ENCODE data around the gene PARP12.

The PARP12 gene

DNA sequence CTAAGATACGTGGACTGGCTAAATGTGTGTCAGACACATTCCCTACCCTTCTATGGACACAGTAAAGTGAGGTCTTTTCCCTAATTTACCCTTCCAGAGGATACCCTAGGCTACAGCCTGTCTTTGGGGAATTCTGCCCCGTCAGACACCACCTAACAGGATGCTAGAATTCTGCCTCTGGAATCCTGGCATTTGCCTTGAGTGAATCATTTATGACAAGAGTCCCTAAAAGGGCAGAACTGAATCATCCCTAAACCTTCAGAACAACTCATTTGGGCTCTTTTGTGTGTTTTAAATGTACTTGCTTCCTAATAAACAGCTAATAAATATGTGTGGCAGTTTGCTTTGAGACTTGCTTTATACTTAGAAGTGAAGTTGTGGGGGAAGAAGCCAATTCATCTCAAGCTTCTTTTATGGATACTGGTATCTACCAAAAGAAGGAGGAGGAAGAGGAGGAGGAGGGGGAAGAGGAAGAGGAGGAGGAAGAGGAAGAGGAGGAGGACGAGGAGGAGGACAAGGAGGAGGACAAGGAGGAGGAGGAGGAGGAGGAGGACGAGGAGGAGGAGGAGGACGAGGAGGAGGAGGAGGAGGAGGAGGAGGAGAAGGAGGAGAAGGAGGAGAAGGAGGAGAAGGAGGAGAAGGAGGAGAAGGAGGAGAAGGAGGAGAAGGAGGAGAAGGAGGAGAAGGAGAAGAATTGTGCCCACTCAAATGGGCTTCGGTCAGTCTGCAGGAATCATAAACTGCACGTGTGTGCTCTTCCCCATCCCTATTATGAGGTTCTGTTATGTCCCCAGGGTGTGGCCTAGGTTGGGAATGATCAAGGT lies 27.1 kb downstream of the PARP12 start:
- DNase-seq: no peak
- no peak overlapping the region for H3K4me3 ChIP-seq (ENCODE audit: low read depth, low read length)
- TF ChIP-seq, protein P1, sequence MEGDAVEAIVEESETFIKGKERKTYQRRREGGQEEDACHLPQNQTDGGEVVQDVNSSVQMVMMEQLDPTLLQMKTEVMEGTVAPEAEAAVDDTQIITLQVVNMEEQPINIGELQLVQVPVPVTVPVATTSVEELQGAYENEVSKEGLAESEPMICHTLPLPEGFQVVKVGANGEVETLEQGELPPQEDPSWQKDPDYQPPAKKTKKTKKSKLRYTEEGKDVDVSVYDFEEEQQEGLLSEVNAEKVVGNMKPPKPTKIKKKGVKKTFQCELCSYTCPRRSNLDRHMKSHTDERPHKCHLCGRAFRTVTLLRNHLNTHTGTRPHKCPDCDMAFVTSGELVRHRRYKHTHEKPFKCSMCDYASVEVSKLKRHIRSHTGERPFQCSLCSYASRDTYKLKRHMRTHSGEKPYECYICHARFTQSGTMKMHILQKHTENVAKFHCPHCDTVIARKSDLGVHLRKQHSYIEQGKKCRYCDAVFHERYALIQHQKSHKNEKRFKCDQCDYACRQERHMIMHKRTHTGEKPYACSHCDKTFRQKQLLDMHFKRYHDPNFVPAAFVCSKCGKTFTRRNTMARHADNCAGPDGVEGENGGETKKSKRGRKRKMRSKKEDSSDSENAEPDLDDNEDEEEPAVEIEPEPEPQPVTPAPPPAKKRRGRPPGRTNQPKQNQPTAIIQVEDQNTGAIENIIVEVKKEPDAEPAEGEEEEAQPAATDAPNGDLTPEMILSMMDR (IDR thresholded peaks at IDR 0.05; ENCODE audit: low read depth, low read length): no peak
- no peaks in the 10 kb centered on the region for H3K9me3 ChIP-seq
- no peaks in the 10 kb centered on the region for H3K36me3 ChIP-seq
- H3K4me1 ChIP-seq: peaks cover 6% of the 10 kb centered on the region
- H3K27me3 ChIP-seq: no peaks in the 10 kb centered on the region

DNA sequence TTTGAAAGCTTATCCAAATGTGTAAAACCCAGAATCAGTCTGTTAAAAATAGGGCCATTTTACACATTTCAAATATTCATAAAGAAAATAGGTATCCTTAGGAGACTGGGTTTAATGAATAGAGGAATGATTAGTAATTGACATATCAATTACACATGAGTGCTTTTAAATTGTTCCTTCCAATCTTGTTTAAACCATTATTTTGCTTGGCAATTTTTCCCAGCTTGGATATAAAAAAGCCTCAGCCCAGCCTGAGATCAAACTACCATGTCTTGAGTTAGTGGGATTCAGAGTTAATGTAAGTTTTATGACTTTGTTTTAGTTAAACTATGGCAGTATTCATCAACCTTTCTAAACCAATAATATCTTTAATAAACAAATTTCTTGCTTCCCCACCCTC lies 28.3 kb downstream of the PARP12 start:
- Histone ChIP-seq H3K4me3 (ENCODE audit: low read depth, low read length) (no peak overlapping the region), H3K9me3 (no peaks in the 10 kb centered on the region), H3K4me1 (peaks cover 6% of the 10 kb centered on the region), H3K27me3 (no peaks in the 10 kb centered on the region), H3K36me3 (no peaks in the 10 kb centered on the region)
- TF ChIP-seq, protein P1 (IDR thresholded peaks at IDR 0.05; ENCODE audit: low read depth, low read length): no peak
- no peak for DNase-seq

DNA sequence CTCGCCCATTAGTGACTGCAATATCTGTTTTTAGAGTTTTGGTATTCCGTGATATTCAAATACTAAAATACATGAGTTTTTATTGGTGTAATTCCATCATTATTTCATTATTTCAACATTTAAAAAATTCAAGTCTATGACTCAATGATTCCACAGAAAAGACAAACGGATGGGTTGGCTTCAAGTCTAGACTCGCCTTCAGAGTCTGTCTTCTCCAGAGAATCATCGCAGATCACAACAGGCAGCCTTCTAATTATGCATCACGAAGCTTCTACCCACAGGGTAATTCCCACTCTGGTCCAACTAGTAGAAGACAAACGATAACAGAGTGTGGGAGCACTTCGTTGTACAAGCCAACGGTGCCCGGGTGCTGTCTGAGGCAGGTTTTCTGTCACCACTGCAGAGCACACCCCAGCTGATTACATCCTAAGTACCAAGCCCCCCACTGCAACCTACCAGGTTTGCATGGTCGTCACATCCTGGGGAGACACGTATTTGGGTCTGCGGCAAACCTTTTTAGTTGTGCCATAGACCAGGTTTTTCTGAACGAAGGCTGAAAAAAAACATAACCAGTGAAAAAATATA lies 28.9 kb downstream of the PARP12 start:
- peaks cover 6% of the 10 kb centered on the region for H3K4me1 ChIP-seq
- no peaks in the 10 kb centered on the region for H3K36me3 ChIP-seq
- no peaks in the 10 kb centered on the region for H3K9me3 ChIP-seq
- no peak for DNase-seq
- no peak overlapping the region for H3K4me3 ChIP-seq (ENCODE audit: low read depth, low read length)
- TF ChIP-seq, protein P1 (IDR thresholded peaks at IDR 0.05; ENCODE audit: low read depth, low read length): no peak
- no peaks in the 10 kb centered on the region for H3K27me3 ChIP-seq

DNA sequence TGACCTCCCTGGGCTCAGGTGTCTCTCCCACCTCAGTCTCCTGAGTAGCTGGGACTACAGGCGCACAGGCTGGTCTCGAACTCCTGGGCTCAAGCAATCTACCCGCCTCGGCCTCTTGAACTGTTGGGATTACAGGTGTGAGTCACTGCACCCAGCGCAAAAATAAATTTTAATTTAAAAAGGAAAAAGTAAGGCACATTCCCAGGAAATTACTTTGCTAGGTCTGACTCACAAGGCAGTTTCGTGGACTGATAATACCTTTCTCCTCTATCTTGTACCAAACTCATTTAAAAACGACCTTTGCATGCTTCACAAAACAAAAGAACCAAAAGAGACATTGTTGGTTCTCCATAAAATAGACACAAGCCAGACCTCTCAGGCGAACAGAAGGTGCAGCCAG lies 29.7 kb downstream of the PARP12 start:
- no peak overlapping the region for H3K4me3 ChIP-seq (ENCODE audit: low read depth, low read length)
- no peaks in the 10 kb centered on the region for H3K36me3 ChIP-seq
- H3K4me1 ChIP-seq: peaks cover 6% of the 10 kb centered on the region
- DNase-seq: no peak
- H3K9me3 ChIP-seq: no peaks in the 10 kb centered on the region
- no peaks in the 10 kb centered on the region for H3K27me3 ChIP-seq
- TF ChIP-seq, protein P1 (IDR thresholded peaks at IDR 0.05; ENCODE audit: low read depth, low read length): no peak

DNA sequence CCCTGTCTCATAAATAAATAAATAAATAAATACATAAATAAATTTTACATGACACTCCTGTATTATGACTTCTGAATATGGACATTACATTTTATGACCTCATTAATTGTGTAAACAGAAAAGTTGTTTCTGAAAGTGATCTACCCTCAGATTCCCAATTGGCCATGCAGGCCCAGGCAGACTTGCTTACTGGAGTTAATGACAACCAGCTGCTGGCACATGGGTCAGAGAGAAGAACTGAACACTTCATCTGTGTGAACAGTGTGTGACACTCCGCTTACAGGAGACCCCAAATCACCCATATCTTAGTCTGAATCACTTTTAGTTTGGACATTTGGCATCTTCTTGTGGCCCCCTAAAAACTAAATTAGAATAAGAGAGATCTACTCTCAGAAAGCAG lies 31.4 kb downstream of the PARP12 start:
- no peaks in the 10 kb centered on the region for H3K27me3 ChIP-seq
- no peaks in the 10 kb centered on the region for H3K9me3 ChIP-seq
- peaks cover 6% of the 10 kb centered on the region for H3K4me1 ChIP-seq
- DNase-seq: no peak
- no peaks in the 10 kb centered on the region for H3K36me3 ChIP-seq
- H3K4me3 ChIP-seq (ENCODE audit: low read depth, low read length): no peak overlapping the region
- TF ChIP-seq, protein P1 (IDR thresholded peaks at IDR 0.05; ENCODE audit: low read depth, low read length): no peak

DNA sequence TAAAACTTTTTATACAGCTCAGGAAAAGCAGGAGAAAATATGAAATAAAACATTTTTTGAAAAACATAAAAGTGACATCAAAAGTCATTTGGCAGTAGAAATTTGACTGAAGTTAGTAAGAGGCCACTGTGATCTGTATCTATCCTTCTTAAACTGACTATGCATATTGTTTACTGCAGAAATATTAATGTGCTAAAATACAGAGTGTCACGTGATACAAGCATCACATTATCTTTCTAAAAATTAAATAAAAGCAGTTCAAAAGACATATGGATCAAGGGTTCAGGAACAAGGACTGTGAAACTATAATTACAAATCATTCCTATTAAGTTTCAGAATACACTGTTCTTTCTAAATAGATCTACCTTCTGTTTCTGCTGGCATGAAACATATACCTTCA lies 33.7 kb downstream of the PARP12 start:
- no peaks in the 10 kb centered on the region for H3K9me3 ChIP-seq
- no peak for DNase-seq
- H3K4me1 ChIP-seq: no peaks in the 10 kb centered on the region
- no peak overlapping the region for H3K4me3 ChIP-seq (ENCODE audit: low read depth, low read length)
- TF ChIP-seq, protein P1 (IDR thresholded peaks at IDR 0.05; ENCODE audit: low read depth, low read length): no peak
- H3K36me3 ChIP-seq: no peaks in the 10 kb centered on the region
- no peaks in the 10 kb centered on the region for H3K27me3 ChIP-seq

Data from BE2C (cell line).